ENCODE results near the gene RPA4.

DNA sequence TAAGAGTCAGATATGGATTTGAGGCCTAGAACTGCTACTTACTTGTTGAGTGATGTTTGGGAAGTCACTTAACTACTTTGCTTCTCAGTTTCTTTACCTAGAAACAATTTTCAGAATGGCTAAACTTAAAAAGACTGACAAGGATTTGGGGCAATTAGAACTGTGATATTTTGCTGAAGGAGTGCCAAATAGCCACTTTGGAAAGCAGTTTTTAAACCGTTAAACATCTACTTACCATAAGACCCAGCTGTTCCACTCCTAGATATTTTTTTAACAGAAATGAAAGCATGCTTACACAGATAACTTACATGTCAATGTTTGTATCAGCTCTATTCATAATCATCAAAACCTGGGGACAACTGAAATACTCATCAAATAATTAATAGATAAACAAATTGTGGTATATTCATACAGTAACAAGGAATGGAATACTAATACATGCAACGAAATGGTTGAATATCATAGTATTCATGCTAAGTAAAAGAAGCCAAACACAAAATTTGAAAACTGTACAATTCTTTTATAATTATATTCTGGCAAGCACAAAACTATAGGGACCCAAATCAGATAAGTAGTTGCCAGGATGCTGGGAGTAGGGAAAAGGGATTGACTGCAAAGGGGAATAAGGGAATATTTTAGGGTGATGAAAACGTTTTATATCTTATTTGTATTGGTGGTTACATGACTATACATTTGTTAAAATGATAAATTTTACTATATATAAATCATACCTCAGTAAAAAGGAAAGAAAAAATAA lies 24.0 kb downstream of the RPA4 start:
- TF ChIP-seq, protein P1, sequence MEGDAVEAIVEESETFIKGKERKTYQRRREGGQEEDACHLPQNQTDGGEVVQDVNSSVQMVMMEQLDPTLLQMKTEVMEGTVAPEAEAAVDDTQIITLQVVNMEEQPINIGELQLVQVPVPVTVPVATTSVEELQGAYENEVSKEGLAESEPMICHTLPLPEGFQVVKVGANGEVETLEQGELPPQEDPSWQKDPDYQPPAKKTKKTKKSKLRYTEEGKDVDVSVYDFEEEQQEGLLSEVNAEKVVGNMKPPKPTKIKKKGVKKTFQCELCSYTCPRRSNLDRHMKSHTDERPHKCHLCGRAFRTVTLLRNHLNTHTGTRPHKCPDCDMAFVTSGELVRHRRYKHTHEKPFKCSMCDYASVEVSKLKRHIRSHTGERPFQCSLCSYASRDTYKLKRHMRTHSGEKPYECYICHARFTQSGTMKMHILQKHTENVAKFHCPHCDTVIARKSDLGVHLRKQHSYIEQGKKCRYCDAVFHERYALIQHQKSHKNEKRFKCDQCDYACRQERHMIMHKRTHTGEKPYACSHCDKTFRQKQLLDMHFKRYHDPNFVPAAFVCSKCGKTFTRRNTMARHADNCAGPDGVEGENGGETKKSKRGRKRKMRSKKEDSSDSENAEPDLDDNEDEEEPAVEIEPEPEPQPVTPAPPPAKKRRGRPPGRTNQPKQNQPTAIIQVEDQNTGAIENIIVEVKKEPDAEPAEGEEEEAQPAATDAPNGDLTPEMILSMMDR (conservative IDR thresholded peaks at IDR 0.05; ENCODE audit: low read length), result no peak
- TF ChIP-seq EZH2phosphoT487 (IDR thresholded peaks at IDR 0.05; ENCODE audit: borderline replicate concordance, low read depth, low read length), result no peak

Data from OCI-LY7 (cell line).